HG03378 (cell line): ENCODE data around the gene TSR1.
"Not testable (repeated sequence)": the region's sequence is repeated elsewhere in the genome, so short reads cannot be mapped to it uniquely, and the experiment has no call there.

Experiments
- ATAC-seq: cut with Tn5 transposase; IDR thresholded peaks from one replicate; pipeline ENCODE4 v1.9.1; 2021; ENCODE audit warnings: mild to moderate bottlenecking, moderate library complexity; ENCODE audit not compliant: unreplicated experiment

The TSR1 gene

DNA sequence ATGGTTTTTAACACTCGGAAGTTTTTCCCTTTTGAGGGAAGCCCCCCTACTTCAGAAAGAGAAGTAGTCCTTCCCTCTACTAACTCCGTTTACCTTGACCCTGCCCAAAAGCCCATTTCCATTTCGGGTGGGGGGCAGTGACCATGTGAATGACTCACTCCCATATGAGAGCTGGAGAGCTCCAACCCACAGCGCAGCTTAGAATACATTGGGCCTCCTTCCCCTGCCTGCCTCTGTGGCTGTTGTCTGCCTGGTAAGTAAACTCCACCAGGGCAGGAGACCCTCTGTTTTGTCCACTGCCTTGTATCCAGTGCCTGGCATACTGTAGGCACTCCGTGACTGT lies 2.0 kb upstream of the TSR1 start:
- ATAC-seq: no peak

DNA sequence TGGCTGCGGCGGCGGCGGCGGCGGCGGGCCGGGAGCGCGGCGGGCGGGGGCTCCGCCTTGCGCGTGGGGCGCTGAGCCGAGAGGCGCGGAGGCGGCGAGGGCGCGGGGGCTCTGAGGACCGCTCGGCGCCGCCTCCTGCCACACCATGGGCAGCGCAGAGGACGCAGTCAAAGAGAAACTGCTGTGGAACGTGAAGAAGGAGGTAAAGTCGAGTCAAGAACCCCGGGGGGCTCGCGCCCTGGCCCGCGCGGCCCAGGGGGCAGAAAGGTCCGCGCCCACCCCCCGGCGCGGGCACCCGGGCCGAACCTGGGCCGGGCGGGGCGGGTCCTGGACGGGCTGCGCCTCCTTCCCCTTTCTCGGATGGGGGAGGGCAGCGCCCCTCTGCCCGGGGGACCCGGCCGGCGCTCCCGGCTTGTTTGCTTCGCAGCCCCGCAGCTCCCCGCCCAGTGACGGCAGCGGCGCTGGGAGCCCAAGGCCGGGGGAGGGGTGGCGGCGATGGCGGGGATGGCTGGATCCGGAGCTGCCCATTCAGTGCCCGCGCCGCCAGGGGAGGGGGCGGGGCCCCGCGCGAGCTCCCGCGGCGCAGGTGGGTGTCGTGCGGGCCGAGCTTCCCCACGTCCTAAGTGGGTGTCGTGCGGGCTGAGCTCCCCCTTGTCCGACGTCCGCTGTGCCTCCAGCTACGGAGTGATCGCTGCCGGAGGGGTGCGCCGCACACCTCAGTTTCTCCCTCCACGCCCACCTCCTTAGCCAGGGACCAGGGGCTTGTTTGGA lies 1.5 kb upstream of the TSR1 start:
- no peak for ATAC-seq

DNA sequence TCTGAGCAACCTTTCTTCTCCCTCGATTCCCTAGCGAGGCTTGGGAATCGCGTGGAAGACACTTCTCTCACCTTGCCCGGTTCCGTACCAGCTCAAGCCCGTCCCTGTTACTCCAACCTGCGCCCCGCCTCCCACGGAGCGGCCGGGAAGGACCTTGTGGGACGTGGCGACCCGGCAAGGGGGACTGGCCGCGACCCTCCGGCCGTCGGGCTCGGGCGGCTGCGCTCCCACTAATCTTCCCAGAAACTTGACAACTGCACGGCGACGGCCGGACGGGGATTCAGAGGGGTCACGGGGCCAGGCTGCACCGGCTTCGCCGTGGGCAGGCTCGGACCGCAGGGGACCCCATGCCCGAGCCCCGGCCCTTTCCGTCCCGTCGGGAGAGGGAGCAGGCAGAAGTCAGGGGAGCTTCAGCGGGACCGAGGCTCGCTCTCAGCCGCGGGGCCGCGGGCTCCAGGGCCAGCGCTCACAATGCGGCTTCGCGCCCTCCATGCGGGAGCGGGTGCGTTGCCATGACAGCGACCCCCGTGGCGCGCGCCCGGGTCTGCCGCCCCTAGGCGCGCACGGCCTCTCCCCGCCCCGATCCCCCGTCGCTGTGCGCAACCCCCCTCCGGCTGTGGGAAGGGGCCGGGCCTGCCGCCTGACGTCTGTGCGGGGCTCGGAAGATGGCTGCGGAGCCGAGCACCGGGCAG lies 741 bp upstream of the TSR1 start, which contains the start of gene SGSM2:
TSS of gene SGSM2 (plus strand) at position 650 of the 692 bp plus-strand sequence. CDS start 188 bp downstream, outside the sequence.
- ATAC-seq: no peak

DNA sequence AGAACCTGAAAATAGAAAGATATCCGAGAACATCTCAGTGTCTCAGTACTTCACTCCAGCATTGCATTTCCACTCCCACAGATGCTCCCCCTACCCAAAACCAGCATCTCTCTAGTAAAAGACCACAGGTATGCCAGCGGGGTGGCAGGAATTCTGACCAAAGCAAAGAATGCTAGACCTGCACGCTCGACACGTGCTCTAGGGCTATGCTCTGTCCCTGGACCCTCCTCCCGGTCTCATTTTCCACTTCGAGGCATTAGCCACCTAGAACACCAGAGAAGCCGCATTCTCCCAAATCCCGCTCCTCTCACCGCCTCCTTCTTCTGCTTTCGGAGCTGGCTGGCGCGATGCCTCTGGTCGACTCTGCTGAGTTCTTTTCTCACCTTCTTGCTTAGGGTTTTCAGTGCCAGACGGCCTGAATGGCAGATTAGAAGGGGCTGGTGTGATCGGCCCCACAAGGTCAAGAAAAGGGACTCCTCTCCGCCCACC lies 487 bp downstream of the TSR1 start:
- ATAC-seq: no peak

DNA sequence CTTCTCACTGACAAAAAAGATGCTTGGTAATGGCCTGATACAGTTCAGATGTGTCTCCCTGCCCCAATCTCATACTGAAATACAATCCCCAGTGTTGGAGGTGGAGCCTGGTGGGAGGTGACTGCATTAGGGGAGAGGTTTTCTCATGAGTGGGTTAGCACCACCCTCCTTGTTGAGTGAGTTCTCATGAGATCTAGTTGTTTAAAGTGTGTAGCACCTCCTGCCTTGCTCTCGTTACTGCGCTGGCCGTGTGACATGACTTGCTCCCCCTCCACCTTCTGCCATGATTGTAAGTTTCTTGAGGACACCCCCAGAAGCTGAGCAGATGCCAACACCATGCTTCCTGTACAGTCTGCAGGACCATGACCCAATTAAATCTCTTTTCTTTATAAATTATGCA lies 5.0 kb downstream of the TSR1 start:
- no peak for ATAC-seq

DNA sequence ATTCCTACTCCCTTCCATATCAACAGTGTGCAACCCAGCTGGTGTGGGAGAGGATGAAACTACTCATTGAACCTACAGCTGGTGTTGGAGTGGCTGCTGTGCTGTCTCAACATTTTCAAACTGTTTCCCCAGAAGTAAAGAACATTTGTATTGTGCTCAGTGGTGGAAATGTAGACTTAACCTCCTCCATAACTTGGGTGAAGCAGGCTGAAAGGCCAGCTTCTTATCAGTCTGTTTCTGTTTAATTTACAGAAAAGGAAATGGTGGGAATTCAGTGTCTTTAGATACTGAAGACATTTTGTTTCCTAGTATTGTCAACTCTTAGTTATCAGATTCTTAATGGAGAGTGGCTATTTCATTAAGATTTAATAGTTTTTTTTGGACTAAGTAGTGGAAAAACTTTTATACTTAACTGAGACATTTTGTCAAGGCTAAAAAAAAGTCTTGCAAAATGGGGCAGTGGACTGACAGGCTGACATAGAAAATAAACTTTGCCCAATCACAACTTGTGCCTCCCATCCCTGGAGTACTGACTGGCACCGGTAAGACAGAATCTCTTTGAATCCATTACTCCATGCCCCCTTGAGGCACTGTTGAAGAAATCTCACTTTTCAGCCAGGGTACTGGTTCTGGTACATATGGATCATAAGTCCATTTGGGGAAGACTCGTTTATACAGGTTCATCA lies 12.5 kb downstream of the TSR1 start:
- ATAC-seq: no peak

DNA sequence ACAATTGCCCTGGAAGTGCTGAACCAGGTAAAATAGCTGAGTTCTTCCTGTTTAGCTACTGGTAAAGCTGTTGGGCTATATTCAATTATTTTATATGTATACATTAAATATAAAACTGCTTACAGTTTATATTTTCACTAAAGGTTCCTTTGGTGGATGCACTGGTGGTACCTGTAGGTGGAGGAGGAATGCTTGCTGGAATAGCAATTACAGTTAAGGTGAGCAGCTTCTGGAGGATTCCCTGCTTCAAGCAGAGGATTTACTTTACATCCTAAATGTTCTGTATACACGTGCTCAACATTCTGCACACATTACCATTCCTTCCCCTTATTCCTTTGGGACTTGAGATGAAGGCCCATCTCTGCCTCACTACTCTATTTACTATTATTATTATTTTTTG lies 14.9 kb downstream of the TSR1 start:
- no peak for ATAC-seq

DNA sequence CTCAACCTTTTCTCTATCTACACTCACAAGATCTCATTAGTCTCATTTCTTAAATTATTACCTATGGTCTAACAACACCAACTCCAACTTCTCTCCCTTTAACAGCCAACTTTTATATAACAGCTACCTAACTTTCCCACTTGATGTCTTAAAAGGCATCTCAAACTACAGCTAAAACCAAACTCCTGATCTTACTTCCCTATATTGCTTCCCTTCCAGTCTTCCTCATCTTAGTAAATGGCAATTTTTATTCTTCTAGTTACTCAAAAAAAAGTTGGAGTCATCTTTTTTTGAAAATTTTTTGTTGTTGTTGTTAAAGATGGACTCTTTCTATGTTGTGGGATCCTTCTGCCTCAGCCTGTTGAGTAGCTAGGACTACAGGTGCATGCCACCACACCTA lies 17.2 kb downstream of the TSR1 start:
- no peak for ATAC-seq

DNA sequence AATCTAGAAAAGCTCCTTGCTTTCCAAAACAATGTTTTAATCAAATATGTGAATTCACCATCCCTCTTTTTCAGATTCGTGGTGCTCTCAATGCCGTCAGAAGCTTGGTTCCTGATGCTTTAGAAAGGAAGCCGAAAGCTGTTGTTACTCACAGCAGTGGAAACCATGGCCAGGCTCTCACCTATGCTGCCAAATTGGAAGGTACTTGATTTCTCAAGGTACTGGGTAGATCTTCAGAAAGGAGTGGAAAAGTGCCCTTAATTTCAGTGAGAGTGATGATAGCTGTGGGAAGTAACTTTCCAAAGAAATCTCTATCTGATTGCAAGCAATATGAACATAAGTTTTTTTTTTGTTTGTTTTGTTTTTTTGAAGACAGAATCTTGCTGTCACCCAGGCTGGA lies 18.5 kb downstream of the TSR1 start:
- ATAC-seq: no peak

DNA sequence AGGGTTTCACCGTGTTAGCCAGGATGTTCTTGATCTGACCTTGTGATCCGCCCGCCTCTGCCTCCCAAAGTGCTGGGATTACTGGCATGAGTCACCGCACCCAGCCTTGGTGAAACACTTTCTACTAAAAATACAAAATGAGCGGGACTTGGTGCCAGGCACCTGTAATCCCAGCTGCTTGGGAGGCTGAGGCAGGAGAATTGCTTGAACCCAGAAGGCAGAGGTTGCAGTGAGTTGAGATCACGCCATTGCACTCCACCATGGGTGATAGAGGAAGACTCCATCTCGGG lies 19.4 kb downstream of the TSR1 start:
- not testable (repeated sequence) for ATAC-seq

DNA sequence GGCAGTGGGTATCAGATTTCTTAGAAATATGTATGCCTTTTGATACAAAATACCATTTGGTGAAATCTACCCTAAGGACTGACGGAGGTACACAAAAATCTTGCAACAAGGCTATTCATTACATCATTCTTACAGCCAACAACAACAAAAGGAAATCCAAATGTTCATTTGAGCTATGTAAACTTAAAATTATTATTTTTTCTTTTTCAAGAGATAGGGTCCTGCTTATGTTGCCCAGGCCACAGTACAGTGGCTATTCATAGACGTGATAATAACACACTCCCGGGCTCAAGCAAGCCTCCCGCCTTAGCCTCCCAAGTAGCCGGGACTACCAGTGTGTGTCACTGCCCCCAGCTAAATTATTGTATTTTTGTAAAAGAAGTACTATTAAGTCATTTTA lies 23.5 kb downstream of the TSR1 start:
- no peak for ATAC-seq

DNA sequence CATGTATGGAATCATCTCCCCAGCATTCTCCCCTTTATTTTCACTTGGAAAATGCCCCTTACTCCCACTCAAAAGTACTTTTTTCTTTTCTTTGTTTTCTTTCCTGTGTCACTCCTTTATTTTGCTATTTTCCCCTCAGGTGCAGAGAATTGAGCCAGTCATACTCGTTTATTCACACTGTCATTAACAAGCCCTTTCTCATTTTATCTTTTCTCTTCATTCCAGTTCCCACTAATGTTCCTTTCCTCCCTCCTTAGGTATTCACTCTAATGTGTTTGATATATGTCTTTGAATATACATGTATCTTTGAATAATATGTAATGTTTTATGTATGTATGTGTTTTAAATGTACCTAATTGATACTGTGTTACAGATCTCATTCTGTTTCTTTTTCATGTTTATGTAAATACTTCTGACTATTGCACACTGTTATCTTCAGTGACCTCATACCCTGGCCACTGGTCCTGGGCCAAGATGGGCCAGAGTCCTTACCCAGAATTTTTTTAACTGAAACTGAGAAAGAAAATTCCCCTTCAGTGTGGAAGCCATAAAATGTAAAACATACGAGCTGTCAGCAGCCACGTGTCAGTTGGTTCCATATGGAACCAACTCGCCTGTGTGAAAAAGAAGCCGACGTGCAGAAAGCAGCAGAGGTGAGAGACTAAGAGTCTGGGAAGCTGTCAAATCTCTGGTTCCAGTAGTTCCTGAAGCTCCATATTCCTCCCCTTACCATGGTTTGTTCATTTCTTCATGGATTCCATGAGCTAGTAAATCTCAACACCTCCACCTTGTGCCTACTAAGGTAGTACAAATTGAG lies 26.7 kb downstream of the TSR1 start:
- no peak for ATAC-seq

DNA sequence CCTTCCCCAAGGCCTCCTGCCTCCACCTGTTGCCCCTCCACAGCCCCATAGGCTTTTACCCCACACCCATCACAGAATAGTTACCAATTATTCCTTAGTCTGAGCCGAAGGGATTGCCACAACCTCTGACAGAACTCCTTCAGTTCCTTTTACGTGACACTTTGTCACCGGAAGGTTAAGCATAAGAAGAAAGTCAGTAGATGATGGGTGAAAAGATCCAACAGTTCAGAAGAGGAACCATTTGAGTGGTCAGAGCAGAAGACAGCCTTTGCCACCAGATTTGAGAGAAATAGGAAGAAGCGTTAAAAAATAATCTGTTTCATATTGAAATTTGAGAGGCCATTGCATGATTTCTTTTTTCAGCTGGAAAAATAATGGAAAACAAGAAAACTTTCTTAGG lies 31.3 kb downstream of the TSR1 start:
- no peak for ATAC-seq

DNA sequence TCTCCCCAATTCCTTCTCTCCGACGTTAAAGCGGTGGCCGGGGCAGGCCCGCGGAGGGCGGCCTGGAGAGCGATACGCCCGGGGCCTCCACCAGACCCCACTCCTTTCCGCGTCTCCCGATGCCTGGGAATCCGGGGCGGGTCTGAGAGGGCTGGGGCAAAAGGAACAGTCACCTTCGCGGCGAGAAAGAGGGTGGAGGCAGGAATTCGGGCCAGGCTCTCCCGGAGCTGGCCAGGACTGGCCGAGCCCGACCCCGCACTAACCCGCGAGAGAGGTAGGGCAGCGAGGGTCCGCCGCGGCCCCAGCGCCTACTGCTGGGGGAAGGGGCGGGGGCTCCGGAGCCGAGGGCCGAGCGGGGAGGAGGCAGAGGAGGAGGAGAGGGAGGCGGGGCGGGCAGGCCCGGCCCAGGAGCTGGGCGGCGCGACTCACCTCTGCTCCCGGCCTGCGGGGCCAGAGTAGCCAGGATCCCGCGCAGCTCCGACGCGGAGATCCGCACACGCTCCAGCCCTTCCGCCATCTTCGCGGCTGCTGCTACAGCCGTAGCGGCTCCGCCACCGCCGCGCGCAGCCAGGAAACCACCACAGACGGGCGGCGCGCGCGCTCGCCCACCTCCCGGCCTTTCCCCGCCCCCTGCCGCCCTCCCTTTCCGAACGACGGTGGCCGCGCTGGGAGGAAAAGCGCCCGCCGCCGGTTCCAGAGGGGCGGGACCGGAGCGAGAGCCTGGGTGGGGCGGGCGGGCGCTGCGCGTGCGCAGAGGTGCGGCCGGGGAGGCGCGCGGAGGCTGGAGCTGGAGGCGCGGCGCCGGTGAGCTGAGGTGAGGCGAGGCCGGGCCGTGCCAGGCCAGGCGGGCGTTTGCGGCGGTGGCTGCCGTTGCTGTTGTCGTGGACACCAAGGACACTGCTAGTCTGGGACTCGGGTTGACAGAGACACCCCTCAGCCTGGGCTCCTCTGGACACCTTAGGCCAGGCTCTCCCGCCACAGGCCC lies 32.8 kb downstream of the TSR1 start, which contains the start of the genes SMG6 and SRR:
TSS of gene SMG6 (minus strand) at position 582 of the 985 bp plus-strand sequence. CDS start at position 517, 65 bp downstream.
TSS of gene SRR (plus strand) at position 747 of the 985 bp plus-strand sequence. CDS start 11,611 bp downstream, outside the sequence.
- peak; percentile 52 for ATAC-seq

DNA sequence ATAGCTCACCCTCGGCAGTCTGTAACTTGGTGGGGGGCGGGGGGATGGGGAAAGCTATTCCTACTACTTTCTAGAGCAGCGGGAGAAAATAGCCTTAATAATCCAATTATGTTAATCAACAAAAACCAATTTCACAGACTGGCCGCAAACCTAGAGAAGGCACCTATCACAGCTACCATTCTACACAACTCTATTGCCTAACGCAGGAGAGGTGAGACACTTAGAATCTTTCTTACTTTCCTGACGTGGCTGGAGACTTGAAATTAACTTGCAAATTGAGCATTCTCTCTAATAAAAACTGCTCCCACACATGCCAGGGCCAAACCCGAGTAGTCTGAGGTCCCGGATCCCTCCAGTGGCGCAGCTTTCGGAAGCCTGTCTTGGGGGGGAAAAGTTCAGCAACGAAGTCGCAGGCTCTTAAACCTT lies 33.5 kb downstream of the TSR1 start:
- ATAC-seq: peak; percentile 10

DNA sequence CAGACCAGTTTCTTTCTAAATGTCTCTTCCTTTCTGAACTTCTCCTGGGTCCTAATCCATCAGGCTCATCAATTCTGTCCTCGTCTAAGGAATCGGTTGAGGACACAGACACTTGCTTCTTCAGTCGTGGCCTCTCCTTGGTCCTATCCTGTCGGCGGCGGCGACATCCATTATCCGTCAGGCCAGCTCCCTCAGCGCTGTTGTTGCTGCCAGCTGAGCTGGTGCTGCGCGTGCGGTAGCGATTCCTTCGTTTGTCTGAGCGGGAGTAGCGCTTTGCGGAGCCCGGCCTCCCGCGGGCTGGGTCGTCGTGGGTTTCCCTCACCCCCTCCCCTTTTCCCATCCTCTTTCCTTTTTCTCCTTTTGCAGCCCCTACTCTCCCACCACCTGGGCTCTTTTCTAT lies 36.5 kb downstream of the TSR1 start:
- ATAC-seq: no peak

DNA sequence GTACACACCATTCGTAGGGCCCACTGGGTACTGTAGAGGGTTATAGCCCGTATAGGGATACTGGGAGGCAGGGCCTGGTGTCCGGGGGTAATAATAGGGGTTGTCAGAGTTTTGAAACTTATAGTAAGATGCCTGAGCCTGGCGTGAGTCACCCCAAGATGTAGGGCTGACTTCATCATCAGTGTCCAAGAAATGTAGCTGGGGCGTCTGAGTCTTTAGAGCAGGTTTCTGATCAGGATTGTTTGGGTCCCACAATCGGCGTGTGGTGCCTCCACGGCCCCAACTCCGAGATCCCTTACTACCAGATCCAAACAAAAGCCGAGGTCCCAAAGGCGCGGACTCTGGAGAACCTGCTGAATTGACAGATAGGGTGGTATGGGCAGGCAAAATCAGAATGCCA lies 37.1 kb downstream of the TSR1 start:
- no peak for ATAC-seq

DNA sequence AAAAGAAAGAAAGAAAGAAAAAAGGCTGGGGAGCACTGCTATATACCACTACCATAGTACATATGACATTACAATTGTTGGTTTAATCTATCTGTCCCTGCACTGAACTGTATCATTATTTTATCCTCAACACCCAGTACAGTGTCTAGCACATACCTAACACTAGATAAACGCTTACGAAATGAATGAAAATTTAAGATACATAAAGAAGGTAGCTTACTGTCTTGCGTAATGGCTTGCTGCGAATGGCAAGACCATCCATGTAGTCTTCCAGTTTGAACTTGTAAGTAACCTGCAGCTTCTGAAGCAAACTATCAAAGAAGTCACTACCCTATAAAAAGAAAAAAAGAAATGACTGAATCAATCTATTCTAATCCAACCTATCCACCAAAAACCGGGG lies 39.2 kb downstream of the TSR1 start:
- no peak for ATAC-seq

DNA sequence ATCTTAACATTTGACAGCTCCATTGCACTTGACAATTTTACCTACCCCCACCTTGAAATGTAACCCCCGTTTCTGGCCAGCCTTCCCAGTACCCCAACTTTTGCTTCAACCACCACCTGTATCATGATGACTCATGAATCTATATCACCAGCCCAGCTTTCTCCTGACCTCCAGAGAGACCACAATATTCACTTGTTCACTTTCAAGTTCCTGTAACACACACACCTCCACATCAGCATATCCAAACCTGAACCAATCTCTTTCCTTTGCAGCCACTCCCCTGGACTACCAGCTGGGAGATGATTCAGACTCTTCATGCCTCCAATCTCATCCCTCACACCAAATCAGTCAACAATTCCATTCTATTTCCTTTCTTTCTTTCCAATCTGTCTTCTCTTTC lies 40.7 kb downstream of the TSR1 start:
- no peak for ATAC-seq

DNA sequence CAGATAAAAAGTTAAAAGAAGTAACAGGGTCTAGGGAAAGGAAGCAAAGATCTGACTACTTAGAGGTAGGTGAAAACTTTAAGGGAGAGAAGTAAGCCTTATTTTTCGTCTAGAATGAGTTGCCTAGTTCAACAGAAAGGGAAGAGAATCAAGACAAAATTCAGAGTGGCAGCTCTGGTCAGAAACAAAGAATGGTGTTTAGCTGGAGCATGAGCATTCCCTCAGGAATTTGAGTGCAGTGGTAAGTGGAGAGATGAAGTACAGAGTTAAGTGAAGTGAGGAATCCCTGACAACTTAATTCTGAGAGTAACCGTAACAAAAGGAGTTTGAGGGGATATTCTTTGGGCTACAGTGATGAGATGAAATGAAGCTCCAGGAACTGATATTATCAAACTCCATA lies 44.2 kb downstream of the TSR1 start:
- ATAC-seq: no peak
